Activated naive CD8-positive, alpha-beta T cell treated with anti-CD3 and anti-CD28 coated beads, Interleukin-2, amount 50 U/mL, for 16 hours (primary cell): Measurements from ENCODE around the gene SPTBN4.
"Not testable (repeated sequence)": the region's sequence is repeated elsewhere in the genome, so short reads cannot be mapped to it uniquely, and the experiment has no call there.

Source experiments
- DNase-seq: peaks from one replicate; pipeline ENCODE4 v3.0.0-alpha.2; 2020; ENCODE audit warnings: low read depth, low spot score

Gene SPTBN4

DNA sequence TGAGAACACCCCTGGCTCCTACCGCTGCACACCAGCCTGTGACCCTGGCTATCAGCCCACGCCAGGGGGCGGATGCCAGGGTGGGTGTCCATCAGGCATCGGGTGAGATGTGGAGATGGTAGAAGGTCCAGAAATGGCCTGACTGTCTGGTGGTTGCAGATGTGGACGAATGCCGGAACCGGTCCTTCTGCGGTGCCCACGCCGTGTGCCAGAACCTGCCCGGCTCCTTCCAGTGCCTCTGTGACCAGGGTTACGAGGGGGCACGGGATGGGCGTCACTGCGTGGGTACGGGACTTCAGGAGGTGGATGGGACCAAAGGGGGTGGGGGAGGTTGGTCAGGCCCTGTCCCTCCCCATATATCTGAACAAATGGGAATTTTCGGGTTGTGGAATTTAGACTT is 150.1 kb downstream of the SPTBN4 start:
- DNase-seq = no peak

- DNase-seq = no peak
These were observed 151.2 kb downstream of the SPTBN4 start for GRCh38 chr19:40617961-40618360.

DNA sequence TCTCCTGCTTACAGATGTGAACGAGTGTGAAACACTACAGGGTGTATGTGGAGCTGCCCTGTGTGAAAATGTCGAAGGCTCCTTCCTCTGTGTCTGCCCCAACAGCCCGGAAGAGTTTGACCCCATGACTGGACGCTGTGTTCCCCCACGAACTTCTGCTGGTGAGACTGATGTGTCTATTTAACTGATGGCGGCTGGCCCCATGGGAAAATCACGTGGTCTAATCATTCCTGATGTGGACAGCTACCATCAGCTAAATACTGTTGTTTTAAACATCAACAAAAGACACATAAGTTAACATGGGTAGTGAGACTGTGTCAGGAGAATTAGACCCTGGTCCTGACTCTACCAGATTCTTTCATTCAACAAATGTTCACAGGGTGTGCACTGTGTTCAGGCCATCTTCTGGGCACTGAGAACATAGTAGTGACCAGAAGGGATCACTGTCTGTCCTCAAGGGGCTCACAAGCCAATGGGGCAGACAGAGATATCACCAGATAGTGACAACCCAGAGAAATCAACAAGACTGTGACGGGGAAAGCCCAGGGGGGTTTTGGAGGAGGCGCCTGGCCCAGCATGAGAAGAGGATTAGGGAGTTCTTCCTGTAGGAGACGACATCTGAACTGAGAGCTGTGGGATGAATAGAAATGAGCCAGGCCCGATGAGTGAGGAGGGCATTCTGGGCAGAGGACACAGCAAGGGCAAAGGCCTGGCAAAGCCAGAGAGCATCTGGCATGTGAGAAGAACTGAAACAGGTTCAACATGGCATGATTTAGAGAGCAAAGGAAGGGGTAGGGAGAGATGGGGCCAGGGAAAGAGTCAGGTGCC is 152.7 kb downstream of the SPTBN4 start:
- DNase-seq = no peak

DNA sequence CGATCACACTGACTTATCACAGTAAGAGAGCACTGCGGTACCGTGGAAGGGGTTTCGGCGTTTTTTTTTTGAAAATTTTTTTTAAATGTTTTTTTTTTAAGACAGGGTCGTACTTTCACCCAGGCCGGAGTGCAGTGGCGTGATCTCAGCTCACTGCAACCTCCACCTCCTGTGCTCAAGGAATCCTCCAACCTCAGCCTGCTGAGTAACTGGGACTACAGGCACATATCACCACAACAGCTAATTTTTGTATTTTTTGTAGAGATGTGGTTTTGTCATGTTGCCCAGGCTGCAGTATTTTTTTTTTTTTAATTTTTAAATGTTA is 153.3 kb downstream of the SPTBN4 start:
- DNase-seq = no peak

- no peak for DNase-seq
These were observed 154.5 kb downstream of the SPTBN4 start for GRCh38 chr19:40621283-40621682.

- no peak for DNase-seq
These were observed 155.4 kb downstream of the SPTBN4 start for GRCh38 chr19:40621966-40622772.

DNA sequence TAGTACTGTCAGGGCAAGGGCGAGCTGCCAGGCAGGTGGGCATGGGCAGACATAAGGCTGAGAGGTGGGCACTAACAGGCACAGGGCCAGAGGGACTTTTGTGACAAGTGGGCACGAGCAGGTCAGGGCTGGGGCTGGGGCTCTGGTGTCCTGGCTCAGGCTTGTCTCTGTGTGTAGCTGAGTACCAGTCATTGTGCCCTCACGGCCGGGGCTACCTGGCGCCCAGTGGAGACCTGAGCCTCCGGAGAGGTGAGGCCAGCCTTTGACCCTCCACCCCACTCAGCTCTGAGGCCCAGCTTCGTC is 155.9 kb downstream of the SPTBN4 start:
- DNase-seq = no peak

GRCh38 chr19:40623403-40624251 is 156.8 kb downstream of the SPTBN4 start:
- no peak for DNase-seq

DNA sequence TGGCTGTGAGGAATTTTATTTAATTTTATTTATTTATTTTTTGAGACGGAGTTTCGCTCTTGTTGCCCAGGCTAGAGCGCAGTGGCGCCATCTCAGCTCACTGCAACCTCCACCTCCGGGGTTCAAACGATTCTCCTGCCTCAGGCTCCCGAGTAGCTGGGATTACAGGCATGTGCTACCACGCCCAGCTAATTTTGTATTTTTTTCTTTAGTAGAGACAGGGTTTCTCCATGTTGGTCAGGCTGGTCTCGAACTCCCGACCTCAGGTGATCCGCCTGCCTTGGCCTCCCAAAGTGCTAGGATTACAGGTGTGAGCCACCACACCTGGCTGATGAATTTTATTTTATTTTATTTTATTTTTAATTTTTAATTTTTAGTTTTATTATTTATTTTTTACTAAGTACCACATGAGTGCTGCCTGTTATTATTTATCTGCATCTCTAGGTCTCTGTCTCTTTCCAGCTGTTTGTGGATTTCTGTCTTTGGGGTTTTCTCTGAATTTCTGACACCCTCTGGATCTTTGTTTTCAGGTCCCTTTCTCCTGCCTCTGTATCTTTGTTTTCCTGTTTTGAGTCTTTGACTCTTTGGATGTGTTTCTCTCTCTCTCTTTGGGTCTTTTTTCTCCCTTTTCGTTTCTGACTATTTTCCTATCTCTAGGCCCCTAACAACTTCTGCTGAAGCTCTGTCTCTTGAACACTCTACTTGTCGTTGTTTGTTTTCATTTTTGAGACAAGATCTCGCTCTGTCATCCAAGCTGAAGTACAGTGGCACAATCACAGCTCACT is 157.8 kb downstream of the SPTBN4 start:
- not testable (repeated sequence) for DNase-seq

GRCh38 chr19:40625406-40626120 is 158.8 kb downstream of the SPTBN4 start:
- no peak for DNase-seq
